ENCODE measurements around the gene PACSIN2.
"Not testable (repeated sequence)": the region's sequence is repeated elsewhere in the genome, so short reads cannot be mapped to it uniquely, and the experiment has no call there.

PACSIN2 gene, protein sequence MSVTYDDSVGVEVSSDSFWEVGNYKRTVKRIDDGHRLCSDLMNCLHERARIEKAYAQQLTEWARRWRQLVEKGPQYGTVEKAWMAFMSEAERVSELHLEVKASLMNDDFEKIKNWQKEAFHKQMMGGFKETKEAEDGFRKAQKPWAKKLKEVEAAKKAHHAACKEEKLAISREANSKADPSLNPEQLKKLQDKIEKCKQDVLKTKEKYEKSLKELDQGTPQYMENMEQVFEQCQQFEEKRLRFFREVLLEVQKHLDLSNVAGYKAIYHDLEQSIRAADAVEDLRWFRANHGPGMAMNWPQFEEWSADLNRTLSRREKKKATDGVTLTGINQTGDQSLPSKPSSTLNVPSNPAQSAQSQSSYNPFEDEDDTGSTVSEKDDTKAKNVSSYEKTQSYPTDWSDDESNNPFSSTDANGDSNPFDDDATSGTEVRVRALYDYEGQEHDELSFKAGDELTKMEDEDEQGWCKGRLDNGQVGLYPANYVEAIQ

GRCh38 chr22:43014869-43015676 lies at the start of gene PACSIN2:
Gene PACSIN2, minus strand, starts transcription at chr22:43015149. Its CDS starts 103,069 bp downstream, at chr22:42912080.
- DNase-seq, result peak; percentile 90

DNA sequence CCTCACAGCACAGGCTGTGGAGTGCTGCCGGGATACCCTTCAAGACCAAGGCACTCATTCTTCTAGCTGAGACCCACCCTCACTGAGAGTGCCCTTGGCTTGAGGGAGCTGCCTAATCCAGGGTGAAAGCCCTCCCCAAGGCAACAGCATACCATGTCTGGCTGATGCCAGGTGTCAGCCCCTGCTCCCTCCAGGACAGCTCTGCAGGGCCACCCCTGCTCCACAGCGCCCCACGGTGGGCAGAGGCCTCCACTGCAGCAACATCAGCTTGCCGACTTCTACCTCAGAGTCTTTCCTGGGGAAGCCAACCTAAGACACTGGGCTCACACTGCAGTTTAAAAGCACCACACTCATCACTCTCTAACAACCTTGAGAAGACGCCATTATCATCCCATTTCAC lies 45.2 kb upstream of the PACSIN2 start:
- no peak for DNase-seq

- DNase-seq, result no peak
These were observed 42.7 kb upstream of the PACSIN2 start for GRCh38 chr22:43057641-43058040.

GRCh38 chr22:43053176-43053575 lies 38.2 kb upstream of the PACSIN2 start:
- no peak for DNase-seq

- no peak for DNase-seq
These were observed 36.0 kb upstream of the PACSIN2 start for GRCh38 chr22:43050995-43051394.

DNA sequence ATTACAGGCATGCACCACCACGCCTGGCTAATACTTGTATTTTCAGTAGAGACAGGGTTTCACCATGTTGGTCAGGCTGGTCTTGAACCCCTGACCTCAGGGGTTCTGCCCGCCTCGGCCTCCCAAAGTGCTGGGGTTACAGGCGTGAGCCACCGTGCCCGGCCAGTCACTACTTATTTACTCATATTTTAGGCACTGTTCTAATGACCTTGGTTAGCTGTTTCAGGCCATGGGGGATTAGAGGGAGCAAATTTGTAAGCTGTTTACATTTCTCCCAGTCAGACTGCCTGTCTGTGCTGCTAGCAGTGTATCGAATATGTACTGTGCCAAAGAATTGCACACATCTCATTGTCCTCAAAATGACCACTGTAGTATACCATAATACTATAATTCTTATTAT lies 32.7 kb upstream of the PACSIN2 start:
- no peak for DNase-seq

- DNase-seq, result no peak
These were observed 29.4 kb upstream of the PACSIN2 start for GRCh38 chr22:43044290-43044712.

- DNase-seq, result peak; percentile 59
These were observed 27.3 kb upstream of the PACSIN2 start for GRCh38 chr22:43042101-43042780.

DNA sequence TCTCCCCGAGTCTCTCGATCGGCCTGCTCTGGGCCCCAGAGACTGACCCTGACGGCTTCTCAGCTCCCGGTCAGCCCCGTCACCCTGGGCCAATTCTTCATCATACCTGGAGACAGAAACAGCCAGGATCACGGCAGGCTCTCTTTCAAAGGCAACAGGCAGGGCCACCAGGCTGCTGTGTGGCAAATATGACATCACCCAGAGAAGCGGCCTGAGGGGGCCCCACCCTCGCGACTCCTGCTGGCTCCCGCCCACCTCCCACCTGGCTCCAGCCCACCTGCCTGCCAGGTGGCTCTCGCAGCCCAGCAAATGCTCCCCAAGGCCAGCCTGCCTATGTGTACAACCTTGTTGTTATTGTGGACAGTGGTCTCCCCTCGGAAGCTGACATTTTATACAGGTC lies 24.9 kb upstream of the PACSIN2 start:
- no peak for DNase-seq

DNA sequence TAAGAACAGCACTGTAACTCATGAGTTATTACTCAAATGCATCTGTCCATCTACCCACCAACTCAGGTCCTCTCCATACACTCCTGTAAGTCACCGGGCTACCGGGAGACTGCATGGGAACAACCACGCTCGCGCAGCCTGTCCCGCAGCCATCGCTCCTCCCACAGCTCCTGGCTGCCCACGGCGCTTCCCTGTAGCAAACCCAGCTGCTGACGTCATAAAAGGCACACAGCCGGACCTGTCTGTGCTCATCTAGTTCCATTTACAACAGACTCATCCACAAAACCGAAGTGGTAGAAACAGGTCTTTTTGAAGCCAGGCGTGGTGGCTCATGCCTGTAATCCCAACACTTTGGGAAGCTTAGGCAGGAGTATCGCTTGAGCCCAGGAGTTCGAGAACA lies 23.4 kb upstream of the PACSIN2 start:
- DNase-seq, result no peak

DNA sequence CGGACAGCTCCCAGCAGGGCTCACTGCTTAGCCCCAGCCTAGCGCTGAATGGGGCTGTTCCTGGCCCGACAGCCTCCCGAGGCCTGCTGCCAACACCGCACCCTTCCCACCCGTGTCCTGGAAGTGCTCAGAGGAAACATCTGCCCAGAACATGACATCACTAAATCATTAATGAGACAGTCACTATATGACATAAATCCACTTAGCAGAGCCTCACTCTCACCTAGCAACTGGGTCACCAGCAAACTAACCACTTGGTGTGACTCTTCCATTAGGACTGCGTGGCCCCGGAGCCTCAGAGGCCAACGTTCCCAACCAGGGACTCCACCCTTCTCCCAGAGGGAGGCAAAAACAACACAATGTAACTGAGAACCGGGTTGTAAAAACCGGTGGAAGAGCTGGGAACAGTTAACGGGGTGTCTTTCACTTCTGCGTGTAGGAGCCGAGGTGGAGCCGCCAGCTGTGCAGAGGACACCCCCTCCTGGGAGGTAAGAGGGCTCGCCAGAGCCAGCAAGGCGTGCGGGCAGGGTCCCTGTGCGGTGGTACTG lies 21.4 kb upstream of the PACSIN2 start:
- DNase-seq, result no peak

DNA sequence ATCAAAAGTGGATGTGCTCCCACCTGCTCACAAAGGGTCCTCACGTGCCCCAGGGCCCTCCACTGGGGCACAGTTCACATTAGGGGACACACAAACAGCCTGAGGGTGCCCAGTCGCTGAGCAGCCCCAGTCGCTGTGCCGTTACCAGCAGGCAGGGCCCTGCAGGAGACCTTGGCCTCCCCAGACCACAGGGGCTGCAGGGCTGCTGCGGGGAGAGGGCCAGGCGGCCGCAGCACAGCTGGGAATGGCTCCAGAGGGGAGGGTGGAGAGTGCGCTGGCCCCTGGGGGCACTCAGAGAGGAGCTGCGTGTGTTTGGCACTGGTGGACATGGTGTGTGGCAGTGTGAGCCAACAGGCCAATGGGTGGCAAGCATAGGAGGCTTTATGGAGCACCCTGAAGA lies 20.3 kb upstream of the PACSIN2 start:
- no peak for DNase-seq

DNA sequence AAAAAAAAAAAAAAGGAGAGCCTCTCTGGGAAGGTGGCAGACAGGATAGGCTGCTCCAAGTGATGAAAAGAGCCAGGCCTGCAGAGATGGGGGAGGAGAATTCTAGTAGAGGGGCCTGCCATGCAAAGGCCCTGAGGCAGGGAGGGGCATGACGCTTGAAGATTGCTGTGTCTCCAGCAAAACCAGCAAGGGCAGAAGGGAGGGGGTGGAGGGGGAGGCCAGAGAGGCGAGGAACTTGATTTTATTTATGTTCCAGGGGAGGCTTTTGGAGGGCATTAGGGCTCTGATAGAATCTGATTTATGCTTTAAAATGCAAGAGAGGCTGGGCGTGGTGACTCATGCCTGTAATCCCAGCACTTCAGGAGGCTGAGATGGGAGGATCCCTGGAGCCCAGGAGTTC lies 16.7 kb upstream of the PACSIN2 start:
- no peak for DNase-seq

- no peak for DNase-seq
These were observed 3.7 kb upstream of the PACSIN2 start for GRCh38 chr22:43018615-43019014.

GRCh38 chr22:43017525-43018460 lies 2.8 kb upstream of the PACSIN2 start:
- DNase-seq, result no peak

GRCh38 chr22:43016150-43016549 lies 1.2 kb upstream of the PACSIN2 start:
- not testable (repeated sequence) for DNase-seq

DNA sequence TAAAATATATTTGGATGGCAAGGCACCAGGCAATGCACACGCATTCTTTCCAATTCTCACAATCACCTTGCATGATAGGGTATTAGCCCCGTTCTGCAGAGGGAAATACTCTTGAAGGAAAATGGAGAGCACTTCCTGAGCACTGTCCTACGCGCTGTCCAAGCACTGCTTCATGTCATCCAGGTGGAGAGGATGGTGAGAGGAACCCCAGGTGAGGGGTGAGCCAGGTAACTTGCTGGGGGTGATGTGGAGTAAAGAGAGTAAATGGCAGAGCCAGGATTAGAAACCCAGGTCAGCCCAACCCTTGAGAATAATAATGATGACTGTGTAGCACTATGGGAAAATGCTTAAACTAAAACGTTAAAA lies 711 bp upstream of the PACSIN2 start:
- no peak for DNase-seq

DNA sequence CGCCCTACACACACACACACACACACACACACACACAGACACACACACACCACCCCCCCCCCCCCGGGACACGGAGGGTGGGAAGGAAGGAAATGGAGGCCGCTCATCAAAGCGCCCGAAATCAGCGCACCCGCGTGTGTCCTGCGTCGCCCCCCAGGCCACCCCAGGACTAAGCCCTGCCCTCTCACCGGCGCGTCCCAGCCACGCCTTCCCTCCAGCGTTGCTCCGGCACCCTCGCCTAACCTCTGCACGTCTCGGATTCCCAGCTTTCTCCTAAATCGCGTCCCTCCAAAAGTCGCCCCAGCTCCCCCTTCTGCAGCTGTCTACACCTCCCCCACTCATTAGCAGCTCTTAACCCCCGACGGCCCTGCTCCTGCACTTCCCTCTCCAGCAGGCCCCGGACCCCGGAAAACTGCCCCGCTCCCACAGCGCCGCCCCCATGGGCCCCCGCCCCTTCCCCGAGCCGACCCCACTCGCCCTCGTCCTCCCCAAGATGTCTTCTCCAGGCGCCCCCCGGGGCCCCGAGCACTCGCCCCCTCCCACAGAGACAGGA lies 557 bp downstream of the PACSIN2 start:
- no peak for DNase-seq

GRCh38 chr22:43013355-43014315 lies 1.3 kb downstream of the PACSIN2 start:
- no peak for DNase-seq

DNA sequence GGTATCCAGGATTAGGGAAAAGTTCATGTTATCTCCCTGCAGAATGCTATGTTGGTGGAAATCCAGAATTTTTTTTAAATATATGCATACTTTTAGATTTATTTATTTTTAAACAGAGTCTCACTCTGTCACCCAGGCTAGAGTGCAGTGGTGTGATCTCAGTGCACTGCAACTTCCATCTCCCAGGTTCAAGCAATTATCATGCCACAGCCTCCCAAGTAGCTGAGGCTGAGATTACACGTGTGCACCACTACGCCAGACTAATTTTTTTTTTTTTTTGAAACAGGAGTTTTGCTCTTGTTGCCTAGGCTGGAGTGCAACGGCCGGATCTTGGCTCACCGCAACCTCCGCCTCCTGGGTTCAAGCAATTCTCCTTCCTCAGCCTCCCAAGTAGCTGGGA lies 2.6 kb downstream of the PACSIN2 start:
- no peak for DNase-seq

Measured in DMS 273 treated with DMSO at 0.1 percent for 48 hours (cell line).